IgD-negative memory B cell (primary cell): ENCODE results near the gene ZNF674. TPM values are rescaled to one million over a fixed set of nuclear protein-coding genes. Genes with fewer than 3 reads are reported as not detected.

Experiments
- H3K27ac Mint-ChIP-seq, 3 donors: one replicate each; pipeline ENCODE4 v1.8.0; 2020 to 2022; ENCODE audit warnings: mild to moderate bottlenecking in 3 of 3, mixed read lengths in 3 of 3, moderate library complexity in 1 of 3
- H3K27me3 Mint-ChIP-seq: one replicate; pipeline ENCODE4 v1.8.0; 2021; ENCODE audit warnings: mixed read lengths
- H3K36me3 Mint-ChIP-seq: one replicate; pipeline ENCODE4 v1.8.0; 2020; ENCODE audit warnings: mild to moderate bottlenecking, mixed read lengths
- H3K4me1 Mint-ChIP-seq, 3 donors: one replicate each; pipeline ENCODE4 v1.8.0; 2020 to 2022; ENCODE audit warnings: mixed read lengths in 3 of 3, mild to moderate bottlenecking in 1 of 3
- H3K4me3 Mint-ChIP-seq, 4 donors: one replicate each; pipeline ENCODE4 v1.8.0; 2020 to 2022; ENCODE audit warnings: mild to moderate bottlenecking in 4 of 4, mixed read lengths in 4 of 4, moderate library complexity in 3 of 4
- H3K9me3 Mint-ChIP-seq, 3 donors: one replicate each; pipeline ENCODE4 v1.8.0; 2020 to 2021; ENCODE audit warnings: mixed read lengths in 3 of 3, mild to moderate bottlenecking in 1 of 3
- polyA plus RNA-seq: library from polyadenylated mRNA; unstranded; fragments of 300-500 nt; fragmentation: Illumina TruSeq; gene quantifications from one replicate; pipeline ENCODE4 v1.2.3, GENCODE V29; 2021

The ZNF674 gene
- polyA plus RNA-seq: 0.23 TPM

DNA sequence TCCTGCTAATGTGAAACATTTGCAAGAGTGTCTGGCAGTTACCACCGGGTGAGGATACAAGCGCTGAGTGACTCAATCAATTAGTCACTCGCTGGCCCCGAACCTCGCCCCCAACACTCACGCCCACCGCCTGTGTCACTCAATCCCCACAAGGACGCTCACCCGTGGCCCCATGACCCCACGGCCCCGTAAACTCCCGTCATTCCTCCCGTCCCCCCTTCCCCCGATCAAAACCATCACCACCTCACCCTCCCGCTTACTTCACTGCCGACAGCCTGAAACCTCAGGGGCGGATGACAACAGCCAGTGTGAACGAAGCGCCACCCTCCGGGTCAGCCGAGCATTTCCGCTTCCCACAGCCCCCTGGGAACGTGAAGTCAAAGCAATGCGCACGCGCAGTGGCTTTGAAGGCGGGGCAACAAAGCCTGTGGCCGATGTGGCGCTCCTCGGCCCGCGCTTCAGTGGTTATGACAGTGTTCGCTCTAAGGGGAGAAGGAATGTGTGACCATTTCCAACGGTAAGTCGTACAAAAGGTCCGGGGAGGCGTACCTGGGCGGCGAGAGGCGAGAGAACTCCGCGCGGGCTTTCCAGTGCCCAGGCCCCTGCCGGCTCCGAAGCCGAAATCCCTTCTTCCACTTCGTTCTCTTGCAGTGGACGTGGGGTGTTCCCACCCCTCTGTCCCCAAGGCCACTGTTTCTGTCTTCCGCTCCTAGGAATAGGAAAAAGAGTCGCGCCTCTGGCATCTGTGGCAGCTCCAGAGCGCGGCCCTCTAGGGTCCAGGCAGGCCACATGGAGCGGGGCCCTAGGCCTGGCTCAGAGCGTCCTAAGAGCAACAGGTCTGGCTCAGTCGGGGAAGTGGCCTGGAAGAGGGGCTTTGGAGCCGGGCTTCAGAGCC, at the start of gene ZNF674:
Gene ZNF674, minus strand, starts transcription at position 311 of the 895 bp plus-strand sequence. CDS start 3,334 bp downstream, outside the sequence.
- Mint-ChIP-seq H3K27ac (peak within 1 kb of the TSS; percentile 26 to 95 (median 75)), H3K27me3 (peaks cover 2% of the 10 kb centered on the region), H3K4me3 (peak within 1 kb of the TSS; percentile 77 to 96 (median 93)), H3K4me1 (peaks cover 4 to 13% (median 8%) of the 10 kb centered on the region in 3 donors), H3K36me3 (no peaks in the 10 kb centered on the region), H3K9me3 (no peaks in the 10 kb centered on the region)

DNA sequence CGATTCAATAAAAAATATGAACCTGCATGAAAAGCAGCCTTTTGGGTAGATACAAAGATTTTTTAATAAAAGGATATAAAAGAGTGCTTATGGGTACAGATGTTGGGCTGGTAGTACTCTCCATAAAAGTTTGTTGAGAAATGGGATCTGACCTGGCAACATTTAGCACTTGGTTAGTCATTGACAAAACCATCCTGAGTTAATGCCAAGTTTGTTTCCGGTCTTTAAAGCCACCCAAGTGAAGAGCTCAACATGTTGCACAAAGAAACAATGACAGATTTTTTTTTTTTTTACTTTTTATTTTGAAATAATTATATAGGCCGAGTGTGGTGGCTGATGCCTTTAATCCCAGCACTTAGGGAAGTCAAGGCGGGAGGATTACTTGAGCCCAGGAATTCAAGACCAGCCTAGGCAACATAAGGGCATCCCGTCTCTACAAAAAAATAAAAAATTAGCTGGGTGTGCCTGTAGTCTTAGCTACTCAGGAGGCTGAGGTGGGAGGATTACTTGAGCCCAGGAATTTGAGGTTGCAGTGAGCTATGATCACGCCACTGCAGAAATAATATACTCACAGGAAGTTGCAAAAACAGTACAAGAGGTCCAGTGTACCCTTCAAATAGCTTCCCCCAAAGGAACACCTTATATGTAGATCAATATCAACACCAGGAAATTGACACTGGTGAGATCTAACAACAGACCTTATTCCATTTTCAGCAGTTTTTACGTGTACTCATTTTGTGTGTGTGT, 44.9 kb upstream of the ZNF674 start:
- Mint-ChIP-seq H3K36me3 (no peaks in the 10 kb centered on the region), H3K4me1 (peaks cover 2 to 12% (median 7%) of the 10 kb centered on the region in 3 donors), H3K27ac (no peak overlapping the region), H3K4me3 (no peak overlapping the region), H3K27me3 (peaks cover 2% of the 10 kb centered on the region), H3K9me3 (no peaks in the 10 kb centered on the region)

DNA sequence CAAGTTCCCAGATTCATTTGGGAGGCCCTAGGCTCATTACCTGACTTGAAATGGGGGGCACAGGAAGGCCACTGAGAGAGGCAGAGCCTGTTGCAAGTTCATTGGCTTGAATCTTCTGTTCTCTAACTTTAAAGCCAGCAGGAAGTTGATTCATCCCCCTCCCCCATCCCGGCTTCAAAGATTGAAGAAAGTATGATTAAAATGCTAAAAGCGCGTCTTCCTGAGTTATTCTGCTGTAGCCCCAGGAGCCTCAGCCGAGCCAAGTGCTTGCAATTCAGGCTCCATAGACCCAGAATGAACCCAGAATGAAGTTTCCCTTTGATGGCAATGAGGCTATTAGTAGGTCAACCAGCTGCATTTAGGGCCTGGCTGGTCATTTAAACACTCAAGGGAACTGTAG, 43.0 kb upstream of the ZNF674 start:
- peak overlapping the region in 2 of 4 donors; percentile 17 to 41 for H3K4me3 Mint-ChIP-seq
- H3K27me3 Mint-ChIP-seq: no peaks in the 10 kb centered on the region
- H3K9me3 Mint-ChIP-seq: no peaks in the 10 kb centered on the region
- H3K27ac Mint-ChIP-seq: no peak overlapping the region
- H3K4me1 Mint-ChIP-seq: peaks cover 2 to 12% (median 10%) of the 10 kb centered on the region in 3 donors
- no peaks in the 10 kb centered on the region for H3K36me3 Mint-ChIP-seq

DNA sequence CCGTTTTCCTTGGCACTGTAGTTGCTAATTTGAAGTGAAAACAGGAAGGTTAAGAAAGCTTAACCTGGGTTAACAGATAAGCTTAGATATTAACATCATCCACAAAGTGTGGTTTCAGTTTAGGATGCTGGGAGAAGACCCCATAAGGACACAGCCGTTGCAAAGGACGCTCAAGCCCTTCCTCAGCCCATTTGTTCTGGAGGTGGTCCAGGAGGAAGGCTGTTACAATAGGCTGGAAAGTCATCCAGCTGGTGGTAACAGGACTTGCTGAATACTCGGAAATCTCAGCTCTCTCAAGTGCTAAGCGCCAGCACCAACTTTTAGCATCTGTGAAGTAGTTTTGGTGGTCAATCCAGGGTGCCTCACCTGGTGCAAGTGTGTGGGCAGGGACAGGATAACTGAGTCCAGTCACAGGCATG, 42.5 kb upstream of the ZNF674 start:
- Mint-ChIP-seq H3K27me3 (no peaks in the 10 kb centered on the region), H3K36me3 (no peaks in the 10 kb centered on the region), H3K27ac (no peak overlapping the region), H3K9me3 (no peaks in the 10 kb centered on the region), H3K4me1 (peaks cover 2 to 12% (median 10%) of the 10 kb centered on the region in 3 donors), H3K4me3 (peak overlapping the region in 2 of 4 donors; percentile 41 to 73)

DNA sequence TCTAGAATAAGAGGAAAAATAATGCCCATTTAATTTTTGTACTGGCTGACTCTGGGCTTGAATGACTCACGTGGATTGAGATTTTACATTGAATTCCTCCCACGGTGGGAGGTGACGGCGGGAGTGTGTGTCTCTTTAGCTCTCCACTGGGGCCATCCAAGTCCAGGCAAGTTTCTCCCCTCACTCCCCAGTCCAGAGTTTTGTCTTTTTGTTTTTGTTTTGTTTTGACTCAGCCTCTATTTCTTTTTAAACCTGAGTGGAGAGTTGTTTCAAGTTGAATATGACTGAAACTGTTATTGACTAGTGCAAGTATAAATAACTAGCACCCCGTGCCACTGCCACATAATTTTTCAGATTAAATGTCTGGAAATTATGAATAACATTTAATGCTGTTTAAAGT, 41.9 kb upstream of the ZNF674 start:
- H3K27ac Mint-ChIP-seq: no peak overlapping the region

DNA sequence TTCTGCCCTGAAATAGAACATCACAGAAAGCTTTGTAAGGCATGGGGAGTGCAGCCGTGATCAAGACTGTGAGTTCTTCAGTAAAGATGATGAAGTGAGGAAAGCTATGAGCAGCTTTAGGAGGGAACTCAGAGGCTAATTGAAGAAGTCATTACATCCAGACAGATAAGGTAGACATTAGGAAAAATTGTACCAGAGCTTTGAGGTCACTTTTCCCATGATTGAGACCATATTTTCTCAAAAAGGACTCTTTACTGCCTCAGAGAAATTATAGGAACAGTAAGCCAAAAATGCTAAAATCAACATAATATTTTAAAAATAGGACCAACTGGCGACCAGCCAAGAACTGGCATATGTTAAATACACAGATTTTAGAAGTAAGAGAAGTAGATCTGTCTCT, 39.5 kb upstream of the ZNF674 start:
- Mint-ChIP-seq H3K4me1 (peaks cover 2 to 12% (median 10%) of the 10 kb centered on the region in 3 donors), H3K27me3 (no peaks in the 10 kb centered on the region), H3K4me3 (no peak overlapping the region), H3K27ac (no peak overlapping the region), H3K36me3 (no peaks in the 10 kb centered on the region), H3K9me3 (no peaks in the 10 kb centered on the region)

More for the DNA sequence above, 41.9 kb upstream of the ZNF674 start:
- Mint-ChIP-seq H3K9me3 (no peaks in the 10 kb centered on the region), H3K4me3 (peak overlapping the region in 1 of 4 donors; percentile 77), H3K4me1 (peaks cover 2 to 12% (median 10%) of the 10 kb centered on the region in 3 donors), H3K36me3 (no peaks in the 10 kb centered on the region), H3K27me3 (no peaks in the 10 kb centered on the region)

DNA sequence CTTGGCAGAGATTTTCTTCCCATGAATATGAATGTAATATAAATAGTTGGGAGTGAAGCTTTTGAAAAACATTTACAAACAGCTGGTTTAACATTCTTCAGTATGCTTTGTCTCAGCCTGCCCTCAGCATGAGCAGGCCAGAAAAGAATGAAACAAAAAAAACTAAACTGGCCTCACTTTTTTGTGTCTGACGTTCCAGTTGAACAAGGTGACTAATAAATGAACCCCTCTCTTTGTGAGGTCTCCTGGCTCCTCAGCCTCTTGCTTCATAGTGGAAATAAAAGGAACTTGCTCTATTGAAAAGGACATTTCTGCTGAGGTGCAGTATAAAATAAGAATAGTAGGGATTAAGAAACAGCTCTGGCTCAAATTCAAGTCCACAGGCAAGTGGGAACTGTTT, 37.7 kb upstream of the ZNF674 start:
- peaks cover 0 to 9% (median 8%) of the 10 kb centered on the region in 3 donors for H3K4me1 Mint-ChIP-seq
- H3K36me3 Mint-ChIP-seq: no peaks in the 10 kb centered on the region
- no peaks in the 10 kb centered on the region for H3K9me3 Mint-ChIP-seq
- H3K27me3 Mint-ChIP-seq: no peaks in the 10 kb centered on the region
- no peak overlapping the region for H3K27ac Mint-ChIP-seq
- H3K4me3 Mint-ChIP-seq: no peak overlapping the region

DNA sequence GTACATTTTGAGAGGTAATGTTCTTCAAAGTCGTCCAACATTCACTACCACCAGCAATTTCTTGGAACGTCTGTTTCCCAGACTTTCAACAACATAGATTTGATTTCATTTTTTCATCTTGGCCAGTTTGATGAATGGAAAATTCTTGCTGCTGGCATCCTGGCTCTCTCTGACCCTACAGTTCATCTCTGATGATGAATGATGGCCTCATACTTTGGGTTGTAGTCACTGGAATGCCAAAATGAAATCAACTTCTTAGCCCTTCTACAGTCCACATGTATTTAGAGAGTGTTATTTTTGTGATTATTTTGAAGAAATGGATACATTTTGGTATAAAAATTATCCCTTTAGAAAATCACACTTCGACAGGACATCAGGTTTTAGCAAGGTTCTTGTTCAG, 37.1 kb upstream of the ZNF674 start:
- peaks cover 0 to 4% (median 3%) of the 10 kb centered on the region in 3 donors for H3K4me1 Mint-ChIP-seq
- no peaks in the 10 kb centered on the region for H3K9me3 Mint-ChIP-seq
- no peak overlapping the region for H3K27ac Mint-ChIP-seq
- no peaks in the 10 kb centered on the region for H3K27me3 Mint-ChIP-seq
- H3K36me3 Mint-ChIP-seq: no peaks in the 10 kb centered on the region
- H3K4me3 Mint-ChIP-seq: no peak overlapping the region

DNA sequence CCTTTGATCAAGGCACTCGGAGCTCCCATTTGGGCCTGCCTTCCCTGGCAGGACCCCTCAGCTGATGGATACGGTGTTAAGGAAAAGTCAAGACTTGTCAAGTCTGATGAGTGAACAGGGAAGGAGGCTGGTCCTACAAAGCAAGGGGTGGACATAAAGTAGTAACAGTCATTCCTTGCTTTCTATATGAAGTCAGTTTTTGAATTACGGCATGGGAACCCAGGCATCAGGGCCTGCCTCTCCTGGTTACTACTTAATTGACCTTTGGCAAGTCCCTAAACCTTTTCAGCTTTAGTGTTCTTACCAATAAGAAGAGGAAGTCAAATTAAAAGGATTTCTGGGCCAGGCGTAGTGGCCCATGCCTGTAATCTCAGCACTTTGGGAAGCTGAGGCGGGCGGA, 35.4 kb upstream of the ZNF674 start:
- Mint-ChIP-seq H3K27ac (peak overlapping the region in 1 of 3 donors; percentile 62), H3K4me1 (peaks cover 3 to 8% (median 6%) of the 10 kb centered on the region in 3 donors), H3K36me3 (no peaks in the 10 kb centered on the region), H3K9me3 (no peaks in the 10 kb centered on the region), H3K27me3 (no peaks in the 10 kb centered on the region), H3K4me3 (no peak overlapping the region)

DNA sequence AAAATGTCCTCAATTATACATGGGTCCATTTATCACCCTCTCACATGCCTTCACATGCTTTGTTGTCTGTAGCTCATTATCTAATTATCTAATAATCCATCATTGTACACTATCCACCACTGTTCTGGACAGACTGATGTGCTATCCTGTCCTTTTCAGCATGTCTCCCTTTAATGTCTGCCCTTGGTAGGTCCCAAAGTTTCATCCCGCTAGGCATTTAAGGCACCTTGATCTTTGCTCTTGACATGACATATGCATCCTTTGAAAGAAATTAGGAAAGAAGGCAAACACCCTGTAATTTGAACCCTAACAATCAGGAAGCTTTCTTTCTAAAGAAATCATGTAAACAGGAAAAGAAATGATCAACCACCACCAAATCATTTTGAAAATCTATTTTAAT, 34.0 kb upstream of the ZNF674 start:
- peaks cover 3 to 9% (median 5%) of the 10 kb centered on the region in 3 donors for H3K4me1 Mint-ChIP-seq

DNA sequence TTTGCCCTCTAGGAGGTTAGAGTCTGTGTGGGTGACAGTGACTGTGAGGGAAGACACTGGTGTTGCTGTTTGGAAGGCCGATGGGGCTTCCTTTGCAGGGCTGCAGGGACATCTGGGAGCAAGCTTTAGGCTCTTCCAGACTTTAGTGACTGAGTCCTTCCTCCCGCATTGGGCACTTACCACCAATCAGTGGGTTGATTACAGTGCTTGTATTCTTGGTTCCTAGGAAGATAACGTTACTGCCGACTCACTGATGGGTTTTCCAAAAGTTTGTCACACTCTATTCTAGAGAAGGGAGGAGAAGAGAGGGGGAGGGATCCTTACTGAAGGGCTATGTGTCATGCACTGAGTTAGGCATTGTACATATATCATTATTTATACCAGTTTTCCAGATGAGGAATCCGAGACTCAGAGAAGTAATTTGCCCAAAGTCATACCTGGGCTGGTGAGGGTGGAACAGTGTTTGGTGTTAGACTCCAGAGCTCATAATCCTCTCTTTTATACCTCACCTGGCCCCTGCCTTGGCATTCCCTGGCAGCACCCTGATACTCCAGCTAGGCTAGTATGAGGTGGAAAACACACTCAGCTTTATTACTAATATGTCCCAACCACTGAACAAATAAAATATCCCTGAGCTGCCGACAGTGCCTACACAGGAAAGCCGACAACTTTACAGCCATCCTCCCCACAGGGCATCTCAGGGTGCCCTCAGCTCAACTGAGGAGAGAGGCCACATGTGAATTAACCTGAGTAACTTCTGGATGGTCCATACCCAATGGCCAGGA, 32.2 kb upstream of the ZNF674 start:
- H3K36me3 Mint-ChIP-seq: no peaks in the 10 kb centered on the region
- H3K27ac Mint-ChIP-seq: peak overlapping the region in 1 of 3 donors; percentile 11
- no peaks in the 10 kb centered on the region for H3K9me3 Mint-ChIP-seq
- H3K27me3 Mint-ChIP-seq: no peaks in the 10 kb centered on the region
- H3K4me1 Mint-ChIP-seq: peaks cover 5 to 11% (median 11%) of the 10 kb centered on the region in 3 donors
- H3K4me3 Mint-ChIP-seq: peak overlapping the region in 1 of 4 donors; percentile 35

More for the DNA sequence above, 34.0 kb upstream of the ZNF674 start:
- Mint-ChIP-seq H3K9me3 (no peaks in the 10 kb centered on the region), H3K27me3 (no peaks in the 10 kb centered on the region), H3K36me3 (no peaks in the 10 kb centered on the region), H3K27ac (no peak overlapping the region), H3K4me3 (no peak overlapping the region)

DNA sequence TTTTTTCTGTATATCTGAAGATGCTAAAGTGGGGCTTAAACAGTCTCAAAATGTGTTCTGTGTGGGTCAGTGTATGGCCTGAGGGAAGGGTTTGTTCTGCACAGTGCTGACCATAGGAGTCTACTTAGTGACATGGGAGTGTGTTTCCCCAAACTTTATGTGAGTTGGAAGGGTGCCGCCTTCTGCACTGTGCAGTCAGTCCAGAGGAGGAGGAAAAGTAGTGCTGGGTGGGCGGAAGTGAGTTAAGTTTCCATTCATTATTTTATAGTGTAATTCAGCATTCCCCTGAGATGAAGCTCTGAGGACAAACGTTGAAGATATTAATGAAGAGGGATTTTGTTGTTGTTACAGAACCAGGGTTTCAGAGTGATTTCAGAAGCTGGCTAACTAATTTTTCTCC, 31.2 kb upstream of the ZNF674 start:
- peak overlapping the region in 2 of 3 donors; percentile 11 to 42 for H3K27ac Mint-ChIP-seq
- H3K4me3 Mint-ChIP-seq: peak overlapping the region; percentile 57 to 78 (median 72)
- H3K36me3 Mint-ChIP-seq: no peaks in the 10 kb centered on the region
- peaks cover 15 to 21% (median 19%) of the 10 kb centered on the region in 3 donors for H3K4me1 Mint-ChIP-seq
- no peaks in the 10 kb centered on the region for H3K9me3 Mint-ChIP-seq
- no peaks in the 10 kb centered on the region for H3K27me3 Mint-ChIP-seq

DNA sequence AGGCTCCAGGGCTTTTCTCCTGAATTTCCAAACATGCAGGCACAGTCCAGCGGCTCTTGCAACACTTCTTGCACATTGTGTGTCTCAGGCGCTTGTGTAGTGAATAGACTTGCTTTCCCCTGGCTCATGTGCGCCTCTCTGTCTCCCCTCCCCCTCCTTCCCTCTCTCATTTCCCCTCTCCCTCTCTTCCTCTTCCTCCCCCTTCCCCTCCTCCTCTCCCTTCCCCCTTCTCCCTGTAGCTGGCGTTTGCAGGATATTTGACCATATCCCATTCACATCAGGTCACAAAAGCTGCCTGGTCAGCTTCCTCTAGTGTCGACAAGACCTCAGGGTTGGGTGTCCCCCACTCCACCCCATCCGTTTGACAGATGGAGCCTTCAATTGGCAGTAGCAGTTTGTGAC, 30.8 kb upstream of the ZNF674 start:
- H3K36me3 Mint-ChIP-seq: no peaks in the 10 kb centered on the region
- H3K4me3 Mint-ChIP-seq: peak overlapping the region; percentile 61 to 78 (median 72)
- no peaks in the 10 kb centered on the region for H3K9me3 Mint-ChIP-seq
- peaks cover 2% of the 10 kb centered on the region for H3K27me3 Mint-ChIP-seq
- peaks cover 16 to 25% (median 22%) of the 10 kb centered on the region in 3 donors for H3K4me1 Mint-ChIP-seq
- peak overlapping the region in 1 of 3 donors; percentile 42 for H3K27ac Mint-ChIP-seq

DNA sequence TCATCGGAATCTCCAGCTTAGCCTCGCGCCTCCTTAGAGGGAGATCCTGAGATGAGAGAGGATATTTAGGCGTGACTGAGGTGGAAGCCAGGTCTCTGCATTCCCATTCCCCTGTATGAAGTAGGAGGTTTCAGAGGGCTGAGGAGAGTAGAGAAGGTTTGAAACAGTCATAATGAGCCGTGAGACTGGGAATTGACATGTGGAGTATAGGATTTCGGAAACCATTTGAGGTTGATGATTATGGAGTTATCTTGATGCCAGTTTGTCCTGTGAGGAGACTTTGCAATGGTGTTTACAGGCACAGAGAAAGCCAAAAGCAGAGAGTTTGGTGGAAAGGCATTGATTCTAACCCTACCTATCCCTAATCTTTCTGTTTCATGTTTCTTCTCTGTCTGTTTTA, 30.4 kb upstream of the ZNF674 start:
- Mint-ChIP-seq H3K27ac (no peak overlapping the region), H3K4me3 (peak overlapping the region; percentile 61 to 78 (median 72)), H3K4me1 (peaks cover 19 to 25% (median 22%) of the 10 kb centered on the region in 3 donors), H3K36me3 (no peaks in the 10 kb centered on the region), H3K9me3 (no peaks in the 10 kb centered on the region), H3K27me3 (peaks cover 2% of the 10 kb centered on the region)
